ENCODE data around the gene GTPBP6.
"Not testable (repeated sequence)": the region's sequence is repeated elsewhere in the genome, so short reads cannot be mapped to it uniquely, and the experiment has no call there.

GTPBP6 gene

DNA sequence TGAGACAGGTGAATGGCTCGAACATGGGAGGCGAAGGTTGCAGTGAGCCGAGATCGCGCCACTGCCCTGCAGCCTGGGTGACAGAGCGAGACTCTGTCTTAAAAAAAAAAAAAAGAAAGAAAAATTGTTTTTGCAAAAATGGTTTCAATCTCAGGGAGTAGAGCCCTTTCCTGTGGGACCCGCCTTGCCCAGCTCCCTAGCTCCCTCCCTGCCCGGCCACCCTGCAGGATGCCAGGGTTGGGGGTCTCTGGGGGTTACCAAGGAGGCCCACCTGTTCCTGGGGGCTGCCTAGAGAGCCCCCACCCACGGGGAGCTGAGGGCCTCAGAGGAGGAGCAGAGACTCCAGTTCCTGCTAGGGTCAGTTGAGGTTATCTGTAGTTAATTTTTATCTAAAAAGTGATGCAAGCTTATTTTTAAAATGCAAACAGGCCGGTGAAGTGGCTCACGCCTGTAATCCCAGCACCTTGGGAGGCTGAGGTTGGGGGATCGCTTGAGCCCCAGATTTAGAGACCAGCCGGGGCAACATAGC is 56.2 kb downstream of the GTPBP6 start:
- DNase-seq = no peak

DNA sequence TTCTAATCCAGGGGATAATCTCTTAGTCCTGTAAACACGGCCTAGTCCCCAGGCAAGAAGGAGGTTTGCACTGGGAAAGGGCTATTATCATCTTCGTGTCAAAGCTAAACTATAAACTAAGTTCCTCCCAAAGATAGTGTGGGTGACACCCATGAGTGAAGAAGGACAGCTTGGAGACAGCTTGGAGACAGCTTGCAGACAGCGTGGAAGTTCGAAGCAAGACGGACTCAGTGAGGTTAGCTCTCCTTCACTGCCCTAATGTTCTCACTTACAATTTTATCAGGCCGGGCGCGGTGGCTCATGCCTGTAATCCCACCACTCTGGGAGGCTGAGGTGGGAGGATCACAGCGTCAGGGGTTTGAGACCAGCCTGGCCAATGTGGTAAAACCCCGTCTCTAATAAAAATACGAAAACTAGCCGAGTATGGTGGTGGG is 56.7 kb downstream of the GTPBP6 start:
- DNase-seq = no peak

DNA sequence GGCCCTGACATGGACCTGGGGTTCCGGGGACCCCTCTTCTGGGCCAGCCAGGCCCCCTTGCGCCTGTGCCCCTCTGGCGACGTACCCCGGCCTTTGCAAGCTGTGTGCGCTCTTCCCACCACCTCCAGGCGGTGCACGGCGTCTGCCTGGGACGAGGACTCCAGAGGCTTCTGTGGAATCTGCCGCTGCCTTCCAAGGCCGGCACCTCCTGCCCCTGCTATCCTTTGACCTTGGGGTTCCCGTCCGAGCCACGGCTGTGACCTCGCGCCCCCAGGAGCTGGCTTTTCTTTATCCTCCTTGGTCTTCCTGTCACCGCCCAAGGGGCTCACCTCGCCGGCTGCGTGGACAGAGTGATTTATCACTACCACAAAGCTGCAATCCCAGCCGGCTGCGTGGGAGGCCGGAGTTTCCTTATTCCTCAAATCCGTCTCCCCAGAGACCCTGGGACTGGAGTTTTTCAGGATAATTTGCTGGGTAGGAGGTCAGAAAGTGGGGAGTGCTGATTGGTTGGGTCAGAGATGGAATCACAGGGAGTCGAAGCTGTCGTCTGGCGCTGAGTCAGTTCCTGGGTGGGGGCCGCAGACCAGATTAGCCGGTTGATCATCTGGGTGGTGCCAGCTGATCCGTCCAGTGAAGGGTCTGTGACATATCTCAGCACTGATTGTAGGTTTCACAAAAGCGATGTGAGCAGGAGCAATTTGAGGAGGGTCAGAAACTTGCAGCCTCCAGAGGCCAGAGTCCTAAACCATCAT is 57.3 kb downstream of the GTPBP6 start:
- DNase-seq = no peak

DNA sequence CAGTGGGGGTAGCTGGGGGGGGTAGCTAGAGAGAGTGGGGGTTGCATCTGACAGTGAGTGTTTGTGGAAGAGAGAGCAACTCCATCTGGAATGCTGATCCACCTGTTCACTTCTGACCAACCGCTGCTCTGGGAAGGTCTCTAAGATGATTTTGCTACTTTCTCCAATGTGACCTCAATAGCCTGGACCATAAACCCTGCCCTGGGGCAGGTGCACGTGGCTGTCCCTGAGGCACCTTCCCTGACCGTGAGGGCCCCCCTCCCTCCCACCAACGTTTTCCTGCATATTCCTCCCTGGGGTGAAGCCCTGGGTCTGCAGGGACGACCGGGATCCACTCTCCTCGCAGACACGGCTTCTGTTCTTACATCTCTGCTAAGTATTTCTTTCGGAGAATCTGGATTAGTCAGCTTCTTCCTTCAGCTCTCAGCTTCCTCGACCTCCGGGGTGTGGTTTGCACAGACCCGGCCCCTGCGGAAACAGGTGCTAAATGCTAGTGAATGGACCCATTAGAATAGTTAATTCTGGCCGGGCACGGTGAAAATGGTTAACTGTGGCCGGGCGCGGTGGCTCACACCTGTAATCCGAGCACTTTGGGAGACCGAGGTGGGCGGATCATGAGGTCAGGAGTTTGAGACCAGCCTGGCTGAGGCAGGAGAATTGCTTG is 58.8 kb downstream of the GTPBP6 start:
- DNase-seq = no peak

DNA sequence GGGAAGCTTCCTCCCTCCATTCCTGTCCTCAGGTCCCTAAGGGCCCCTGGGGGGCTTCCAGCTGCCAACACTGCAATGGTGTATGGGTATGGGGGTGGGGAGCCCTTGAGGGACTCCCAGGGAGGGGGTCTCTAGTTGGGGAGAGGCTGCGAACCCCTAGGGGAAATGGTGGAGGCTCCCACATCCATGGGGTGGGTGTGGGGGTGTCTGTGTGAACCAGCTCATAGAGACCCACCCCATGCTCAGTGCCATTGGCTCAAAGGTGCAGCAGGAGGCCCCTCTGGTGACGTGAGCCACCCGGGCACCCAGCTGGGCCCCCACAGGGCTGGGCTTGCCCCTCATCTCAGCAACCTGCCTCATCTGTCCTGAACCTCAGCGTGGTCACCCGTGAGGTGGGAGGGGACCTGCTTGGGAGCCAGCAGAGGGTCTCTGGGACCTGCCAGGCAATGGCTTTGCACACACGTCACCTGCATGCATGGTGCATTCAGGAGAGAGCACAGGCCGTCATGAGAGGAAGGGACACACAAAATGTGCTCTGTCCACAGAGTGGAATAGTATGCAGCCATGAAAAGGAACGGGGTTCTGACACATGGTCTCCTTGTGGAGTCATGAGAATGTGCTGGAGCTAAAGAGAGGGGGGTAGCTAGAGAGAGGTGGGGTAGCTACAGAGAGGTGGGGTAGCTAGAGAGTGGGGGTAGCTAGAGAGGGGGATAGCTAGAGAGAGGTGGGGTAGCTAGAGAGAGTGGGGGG is 60.1 kb downstream of the GTPBP6 start:
- no peak for DNase-seq

DNA sequence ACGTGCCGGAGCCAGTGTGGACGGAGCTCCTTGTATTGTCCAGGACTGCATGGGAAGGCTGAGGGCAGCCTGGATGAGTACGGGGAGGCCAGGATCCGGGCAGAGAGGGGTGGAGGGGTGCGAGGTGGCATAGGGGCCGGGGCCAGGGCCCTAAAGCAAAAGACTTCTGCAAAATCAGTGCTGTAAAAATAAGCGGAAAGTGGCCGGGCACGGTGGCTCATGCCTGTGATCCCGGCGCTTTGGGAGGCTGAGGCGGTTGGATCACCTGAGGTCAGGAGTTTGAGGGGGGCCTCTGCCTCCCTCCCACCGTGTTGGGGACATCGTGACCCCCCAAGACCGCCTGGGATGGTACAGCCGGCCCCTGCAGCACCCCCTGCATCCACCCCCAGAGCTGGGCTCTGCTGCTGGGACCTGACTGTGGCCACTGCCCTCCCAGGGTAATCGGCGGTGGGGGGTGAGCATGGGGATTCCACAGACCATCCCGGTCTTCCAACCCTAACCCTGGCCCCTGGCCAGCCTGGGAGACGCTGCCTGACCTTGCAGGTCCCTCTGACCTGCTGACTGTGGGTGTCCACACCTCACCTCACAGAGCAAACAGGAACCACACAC is 60.8 kb downstream of the GTPBP6 start:
- no peak for DNase-seq

DNA sequence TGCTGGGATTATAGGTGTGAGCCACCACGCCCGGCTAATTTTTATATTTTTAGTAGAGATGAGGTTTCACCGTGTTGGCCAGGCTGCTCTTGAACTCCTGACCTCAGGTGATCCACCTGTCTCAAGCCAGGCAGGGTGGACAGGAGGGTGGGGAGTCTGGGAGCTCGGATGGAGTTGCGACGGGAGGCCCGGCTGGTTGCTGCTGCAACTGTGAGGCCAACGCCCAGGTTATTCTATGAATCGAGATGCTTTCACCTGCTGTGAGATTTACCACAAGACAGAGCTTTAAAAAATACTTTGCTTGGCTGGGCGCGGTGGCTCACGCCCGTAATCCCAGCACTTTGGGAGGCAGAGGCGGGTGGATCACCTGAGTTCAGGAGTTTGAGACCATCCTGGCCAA is 61.5 kb downstream of the GTPBP6 start:
- DNase-seq = not testable (repeated sequence)

DNA sequence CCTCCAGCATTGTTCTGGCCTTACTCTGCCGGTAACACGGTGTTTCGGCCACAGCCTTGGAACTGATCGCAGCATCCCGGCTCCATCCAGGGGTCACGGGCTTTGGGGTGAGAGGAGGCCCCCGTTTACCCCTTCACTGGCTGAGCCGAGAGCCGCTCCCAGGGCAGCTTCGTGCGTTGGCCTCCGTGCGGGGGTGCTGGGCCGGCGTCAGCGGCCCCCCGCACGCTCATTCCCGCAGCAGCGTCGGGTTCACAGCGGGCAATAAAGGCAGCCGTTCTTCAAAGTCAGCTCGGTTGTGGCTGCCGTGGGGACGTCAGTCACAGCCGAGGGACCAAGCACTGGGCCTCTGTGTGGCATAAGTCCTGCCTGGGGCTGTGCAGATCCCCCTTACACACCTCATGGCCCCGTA is 62.7 kb downstream of the GTPBP6 start:
- no peak for DNase-seq
